Panc1 (cell line): ENCODE results near the gene TMEM86A. TPM values are rescaled to one million over a fixed set of nuclear protein-coding genes. Genes with fewer than 3 reads are reported as not detected.

Experiments
- ATAC-seq: fragments of 200-7000 bp; cut with Tn5 transposase; 2 replicates; pipeline ENCODE4 v1.9.1; 2020; ENCODE audit warnings: mild to moderate bottlenecking, moderate library complexity
- BruUV-seq: library from RNA; stranded (reverse); fragments of 400-500 nt; replicated peaks from 2 replicates; lab custom pipeline; 2021; lab: Mats Ljungman, UMichigan
- CTCF ChIA-PET: fragments of 300-600 bp; sonication (Branson Sonifier 250); formaldehyde crosslinking; loops from one replicate; lab custom pipeline; 2022; ENCODE audit warnings: antibody characterized with exemption; lab: Charles Lee
- POLR2A ChIA-PET: fragments of 300-600 bp; sonication (Branson Sonifier 250); formaldehyde crosslinking; loops from one replicate; lab custom pipeline; 2022; ENCODE audit warnings: antibody characterized with exemption; lab: Charles Lee
- DNase-seq: peaks from one replicate; pipeline ENCODE4 v3.0.0-alpha.2; 2010; ENCODE audit warnings: low read depth, low spot score
- H3K27ac ChIP-seq: 2 replicates; pipeline ENCODE4 v1.5.1; 2011; ENCODE audit warnings: mild to moderate bottlenecking, low read length, inconsistent platforms
- H3K27me3 ChIP-seq: fragments of 200-500 bp; sonication (Bioruptor generic); 2 replicates; pipeline ENCODE4 v1.6.0; 2014; ENCODE audit warnings: low read length, inconsistent platforms; ENCODE audit not compliant: control insufficient read depth, insufficient read depth
- H3K36me3 ChIP-seq: fragments of 200-500 bp; sonication (Bioruptor generic); 2 replicates; pipeline ENCODE4 v1.5.1; 2014; ENCODE audit warnings: inconsistent platforms, mild to moderate bottlenecking, low read length, moderate library complexity; ENCODE audit not compliant: control insufficient read depth, insufficient read depth
- H3K4me1 ChIP-seq: 2 replicates; pipeline ENCODE4 v1.5.1; 2011; ENCODE audit warnings: inconsistent platforms, mild to moderate bottlenecking, low read length, moderate library complexity; ENCODE audit not compliant: control insufficient read depth, insufficient read depth
- H3K4me3 ChIP-seq, 2 experiments: 2 replicates each; pipeline ENCODE4 v1.5.1; 2011 to 2012; ENCODE audit warnings: low read depth in 2 of 2, low read length in 2 of 2, mild to moderate bottlenecking in 2 of 2, inconsistent platforms in 1 of 2, moderate library complexity in 1 of 2
- H3K9me3 ChIP-seq: fragments of 200-500 bp; sonication (Bioruptor generic); 2 replicates; pipeline ENCODE4 v1.5.1; 2014; ENCODE audit warnings: low read depth, mild to moderate bottlenecking, inconsistent platforms, low read length, moderate library complexity; ENCODE audit not compliant: control insufficient read depth, insufficient read depth
- CTCF ChIP-seq: fragments of 450-650 bp; IDR thresholded peaks from 2 replicates; pipeline ENCODE4 v1.5.1; 2017; ENCODE audit warnings: mild to moderate bottlenecking
- REST ChIP-seq, 2 experiments: IDR thresholded peaks; 2 replicates each; pipeline ENCODE4 v1.6.1; 2011 to 2012; ENCODE audit warnings: low read depth in 2 of 2, control low read depth in 1 of 2, low read length in 1 of 2, mild to moderate bottlenecking in 1 of 2, moderate library complexity in 1 of 2; ENCODE audit not compliant: insufficient read depth in 1 of 2
- in situ Hi-C: cut with HindIII; loops from 2 replicates; pipeline ENCODE4 v1.10.0; 2016; ENCODE audit warnings: low sequenced_read_pairs, low pct_unique_long_range_greater_than_20kb
- intact Hi-C: fragments of 100-400 bp; cut with micrococcal nuclease; formaldehyde crosslinking; loops from one replicate; pipeline ENCODE4 v1.10.0; 2022; ENCODE audit not compliant: unreplicated experiment
- total RNA-seq: library from RNA; stranded (reverse); gene quantifications from one replicate; pipeline ENCODE4 v1.2.1, GENCODE V29; 2021; ENCODE audit not compliant: unreplicated experiment

The TMEM86A gene
- total RNA-seq, 1 experiment from 2014 or later, result 0.31 TPM

- Histone ChIP-seq H3K36me3 (no peaks in the 10 kb centered on the region), H3K9me3 (no peaks in the 10 kb centered on the region), H3K27ac (no peak overlapping the region), H3K4me1 (peaks cover 3% of the 10 kb centered on the region; the same call in 1 of the 2 replicates), H3K4me3 (no peak overlapping the region), H3K27me3 (peaks cover 4% of the 10 kb centered on the region; the same call in 1 of the 2 replicates)
- ATAC-seq, result no peak
- TF ChIP-seq CTCF (no peak), REST (IDR thresholded peaks at IDR 0.05; ENCODE audit: insufficient read depth in 1 of 2, low read depth in 2 of 2, low read length in 1 of 2) (no peak)
- BruUV-seq, result no TSS peak
- in situ Hi-C loops, result no loop called here
- DNase-seq, result no peak
- ChIA-PET CTCF (no interaction called here), POLR2A (no interaction called here)
- intact Hi-C loops, result no loop called here
Measured at GRCh38 chr11:18754308-18754707, 55.7 kb downstream of the TMEM86A start.

Other genes with a start within 250 kb of the TMEM86A start
- not detected for gene LDHAL6A, start 242.9 kb upstream of the TMEM86A start, total RNA-seq
- gene TSG101, start 171.8 kb upstream of the TMEM86A start, total RNA-seq, result 79.1 TPM
- 26.7 TPM for gene UEVLD, start 110.0 kb upstream of the TMEM86A start, total RNA-seq
- 5.0 TPM for gene MISFA, start 99.0 kb upstream of the TMEM86A start, total RNA-seq
- gene SPTY2D1, start 64.4 kb upstream of the TMEM86A start, total RNA-seq, result 14.8 TPM
- gene IGSF22, start 27.4 kb downstream of the TMEM86A start, total RNA-seq, result not detected
- gene PTPN5, start 93.0 kb downstream of the TMEM86A start, total RNA-seq, result not detected
- gene MRGPRX1, start 240.6 kb downstream of the TMEM86A start, total RNA-seq, result not detected